HEK293 (cell line): Measurements from ENCODE around the gene PTRH1.

Experiments
- CTCF ChIA-PET: fragments of 350-600 bp; formaldehyde crosslinking; extraction: SDS; loops from one replicate; lab custom pipeline; 2021; ENCODE audit warnings: antibody characterized with exemption; lab: Yijun Ruan, JAX
- POLR2A ChIA-PET: fragments of 300-600 bp; formaldehyde crosslinking; extraction: SDS; loops from one replicate; lab custom pipeline; 2020; ENCODE audit warnings: antibody characterized with exemption, inconsistent platforms; lab: Yijun Ruan, JAX
- H3K27ac ChIP-seq: fragments of 200-500 bp; sonication (Bioruptor generic); 2 replicates; pipeline ENCODE4 v1.5.1; 2014; ENCODE audit warnings: low read depth, low read length, control low read depth, inconsistent platforms; ENCODE audit errors: extremely low read depth
- H3K36me3 ChIP-seq, 2 experiments: fragments of 200-500 bp in 1 of 2; sonication (Bioruptor generic) in 1 of 2; 1 replicate in 1 of 2; 2 replicates in 1 of 2; pipeline ENCODE4 v1.5.1; 2014 to 2017; ENCODE audit warnings: inconsistent platforms in 2 of 2, low read length in 2 of 2; ENCODE audit not compliant: control insufficient read depth in 2 of 2, insufficient read depth in 1 of 2
- H3K4me1 ChIP-seq: fragments of 200-500 bp; sonication (Bioruptor generic); 2 replicates; pipeline ENCODE4 v1.5.1; 2014; ENCODE audit warnings: mild to moderate bottlenecking, low read length, inconsistent platforms; ENCODE audit not compliant: control insufficient read depth, insufficient read depth
- H3K4me3 ChIP-seq: 2 replicates; pipeline ENCODE4 v1.5.1; 2011; ENCODE audit warnings: low read depth, mild to moderate bottlenecking, control low read depth, low read length, moderate library complexity
- H3K9me3 ChIP-seq: fragments of 200-500 bp; sonication (Bioruptor generic); 2 replicates; pipeline ENCODE4 v1.5.1; 2014; ENCODE audit warnings: low read depth, low read length, inconsistent platforms; ENCODE audit not compliant: control insufficient read depth, insufficient read depth
- FEZF1 ChIP-seq: fragments of 450-650 bp; formaldehyde crosslinking; IDR thresholded peaks from 2 replicates; pipeline ENCODE4 v1.5.1; 2016; ENCODE audit warnings: missing biosample characterization, missing genetic modification characterization
- GLI4 ChIP-seq: fragments of 450-650 bp; formaldehyde crosslinking; IDR thresholded peaks from 2 replicates; pipeline ENCODE4 v1.5.1; 2016; ENCODE audit warnings: missing biosample characterization, missing genetic modification characterization
- HOXD13 ChIP-seq: sonication (generic); formaldehyde crosslinking; IDR thresholded peaks from 2 replicates; pipeline ENCODE4 v1.8.0; 2022; ENCODE audit warnings: missing genetic modification reagents, borderline replicate concordance
- KLF8 ChIP-seq: fragments of 450-650 bp; formaldehyde crosslinking; IDR thresholded peaks from 2 replicates; pipeline ENCODE4 v1.5.1; 2016; ENCODE audit warnings: missing biosample characterization, missing genetic modification characterization
- MZF1 ChIP-seq: fragments of 450-650 bp; formaldehyde crosslinking; IDR thresholded peaks from 2 replicates; pipeline ENCODE4 v1.5.1; 2017; ENCODE audit warnings: missing biosample characterization, missing genetic modification characterization, borderline replicate concordance
- SCRT1 ChIP-seq: fragments of 450-650 bp; formaldehyde crosslinking; IDR thresholded peaks from 2 replicates; pipeline ENCODE4 v1.5.1; 2016; ENCODE audit warnings: missing biosample characterization, missing genetic modification characterization, borderline replicate concordance
- TRIM28 ChIP-seq: IDR thresholded peaks from 2 replicates; pipeline ENCODE4 v1.6.1; 2011; ENCODE audit warnings: low read length, control low read depth, borderline replicate concordance
- ZBTB26 ChIP-seq: fragments of 450-650 bp; formaldehyde crosslinking; optimal IDR thresholded peaks from 2 replicates; pipeline ENCODE3; 2016; ENCODE audit warnings: missing biosample characterization, mild to moderate bottlenecking, missing genetic modification characterization
- ZBTB49 ChIP-seq: fragments of 450-650 bp; formaldehyde crosslinking; IDR thresholded peaks from 2 replicates; pipeline ENCODE4 v1.5.1; 2016; ENCODE audit warnings: missing biosample characterization, missing genetic modification characterization, low read depth
- ZBTB7A ChIP-seq: fragments of 450-650 bp; formaldehyde crosslinking; IDR thresholded peaks from 2 replicates; pipeline ENCODE4 v1.5.1; 2016; ENCODE audit warnings: low read depth, missing biosample characterization, missing genetic modification characterization
- ZFHX2 ChIP-seq: fragments of 450-650 bp; formaldehyde crosslinking; conservative IDR thresholded peaks from 2 replicates; pipeline ENCODE4 v1.5.1; 2016; ENCODE audit warnings: missing biosample characterization, missing genetic modification characterization
- ZNF169 ChIP-seq: fragments of 450-650 bp; formaldehyde crosslinking; IDR thresholded peaks from 2 replicates; pipeline ENCODE4 v1.5.1; 2016; ENCODE audit warnings: missing biosample characterization, missing genetic modification characterization
- ZNF239 ChIP-seq: fragments of 450-650 bp; formaldehyde crosslinking; IDR thresholded peaks from 2 replicates; pipeline ENCODE4 v1.5.1; 2016; ENCODE audit warnings: missing biosample characterization, missing genetic modification characterization
- ZNF26 ChIP-seq: fragments of 450-650 bp; formaldehyde crosslinking; IDR thresholded peaks from 2 replicates; pipeline ENCODE4 v1.5.1; 2016; ENCODE audit warnings: missing biosample characterization, missing genetic modification characterization
- ZNF341 ChIP-seq: fragments of 450-650 bp; formaldehyde crosslinking; IDR thresholded peaks from 2 replicates; pipeline ENCODE4; 2016; ENCODE audit warnings: low read depth, missing biosample characterization, missing genetic modification characterization
- ZNF391 ChIP-seq: fragments of 450-650 bp; formaldehyde crosslinking; IDR thresholded peaks from 2 replicates; pipeline ENCODE4 v1.5.1; 2016; ENCODE audit warnings: low read depth, missing biosample characterization, missing genetic modification characterization, borderline replicate concordance
- ZNF398 ChIP-seq: fragments of 450-650 bp; formaldehyde crosslinking; IDR thresholded peaks from 2 replicates; pipeline ENCODE4 v1.5.1; 2017; ENCODE audit warnings: missing biosample characterization, missing genetic modification characterization
- ZNF423 ChIP-seq: fragments of 450-650 bp; formaldehyde crosslinking; IDR thresholded peaks from 2 replicates; pipeline ENCODE4 v1.5.1; 2016; ENCODE audit warnings: missing biosample characterization, missing genetic modification characterization
- ZNF426 ChIP-seq: fragments of 450-650 bp; formaldehyde crosslinking; IDR thresholded peaks from 2 replicates; pipeline ENCODE4 v1.5.1; 2017; ENCODE audit warnings: missing biosample characterization, missing genetic modification characterization, mild to moderate bottlenecking, inconsistent platforms, moderate library complexity
- ZNF433 ChIP-seq: fragments of 450-650 bp; formaldehyde crosslinking; IDR thresholded peaks from 2 replicates; pipeline ENCODE4 v1.5.1; 2016; ENCODE audit warnings: missing biosample characterization, missing genetic modification characterization, low read depth
- ZNF600 ChIP-seq: fragments of 450-650 bp; formaldehyde crosslinking; IDR thresholded peaks from 2 replicates; pipeline ENCODE4 v1.5.1; 2016; ENCODE audit warnings: missing biosample characterization, missing genetic modification characterization
- ZNF645 ChIP-seq: fragments of 450-650 bp; formaldehyde crosslinking; IDR thresholded peaks from 2 replicates; pipeline ENCODE4; 2016; ENCODE audit warnings: missing biosample characterization, missing genetic modification characterization
- ZNF777 ChIP-seq: fragments of 450-650 bp; formaldehyde crosslinking; IDR thresholded peaks from 2 replicates; pipeline ENCODE4 v1.5.1; 2017; ENCODE audit warnings: missing biosample characterization, missing genetic modification characterization, borderline replicate concordance
- ZNF837 ChIP-seq: fragments of 450-650 bp; formaldehyde crosslinking; IDR thresholded peaks from 2 replicates; pipeline ENCODE4 v1.5.1; 2016; ENCODE audit warnings: missing biosample characterization, missing genetic modification characterization
- ZSCAN16 ChIP-seq: fragments of 450-650 bp; formaldehyde crosslinking; IDR thresholded peaks from 2 replicates; pipeline ENCODE4 v1.5.1; 2016; ENCODE audit warnings: missing biosample characterization, missing genetic modification characterization

PTRH1 gene

GRCh38 chr9:127716412-127716811, 949 bp upstream of the PTRH1 start:
- no peak for TF ChIP-seq ZNF391 (tag by site-specific recombination)
- TF ChIP-seq ZNF645, result no peak
- no peak for TF ChIP-seq ZBTB7A (tag by site-specific recombination)
- TF ChIP-seq ZBTB26 (tag by site-specific recombination), result no peak
- no peak for TF ChIP-seq ZBTB49 (tag by site-specific recombination)
- no peak for TF ChIP-seq TRIM28
- no peak for TF ChIP-seq KLF8 (tag by site-specific recombination)
- TF ChIP-seq ZNF433, result no peak
- no peak for TF ChIP-seq SCRT1 (tag by site-specific recombination)
- H3K9me3 ChIP-seq, result no peaks in the 10 kb centered on the region
- H3K4me3 ChIP-seq, result no peak overlapping the region
- CTCF ChIA-PET, result interaction anchor here (0.6 to 1.2 kb wide), 6 partner anchors 18 to 318 kb away, joined by 3 to 10 read pairs (median 4); partner anchors contain the start of gene TOR2A
- no peak overlapping the region for H3K27ac ChIP-seq
- H3K36me3 ChIP-seq, result no peaks in the 10 kb centered on the region
- no peaks in the 10 kb centered on the region for H3K4me1 ChIP-seq
- POLR2A ChIA-PET, result interaction anchor here (1.3 to 2.7 kb wide), 3 partner anchors 10 to 109 kb away, joined by 3 to 9 read pairs (median 8); partner anchors contain the start of genes CFAP157 and TOR2A

GRCh38 chr9:127714951-127715469, 453 bp downstream of the PTRH1 start:
- Histone ChIP-seq H3K9me3 (no peaks in the 10 kb centered on the region), H3K27ac (no peak overlapping the region; the same call in 1 of the 2 replicates), H3K4me3 (peak overlapping the region; percentile 79), H3K4me1 (no peaks in the 10 kb centered on the region), H3K36me3 (no peaks in the 10 kb centered on the region)
- ChIA-PET POLR2A (interaction anchor here (1.3 to 2.7 kb wide), 4 partner anchors 9 to 108 kb away, joined by 3 to 9 read pairs (median 6); partner anchors contain the start of genes CFAP157 and TOR2A), CTCF (interaction anchor here (0.6 to 1.6 kb wide), 3 partner anchors 20 to 206 kb away, joined by 3 to 10 read pairs (median 4); partner anchors contain the start of gene TOR2A)
- no peak for TF ChIP-seq ZNF341 (tag by site-specific recombination)
- no peak for TF ChIP-seq ZNF26 (tag by site-specific recombination)
- TF ChIP-seq ZNF423 (tag by site-specific recombination), result no peak
- no peak for TF ChIP-seq GLI4 (tag by site-specific recombination)
- peak; percentile 47 for TF ChIP-seq ZFHX2 (tag by site-specific recombination)
- TF ChIP-seq FEZF1 (tag by site-specific recombination), result no peak
- 0 out of 2 replicates have a peak, but pooled peaks have one; percentile 8 for TF ChIP-seq ZNF600 (tag by site-specific recombination)
- no peak for TF ChIP-seq ZNF837 (tag by site-specific recombination)
- no peak for TF ChIP-seq HOXD13 (CRISPR knock-in tag)
- TF ChIP-seq ZNF169, result no peak
- TF ChIP-seq ZBTB26 (tag by site-specific recombination), result peak; percentile 34
- no peak for TF ChIP-seq ZSCAN16
- no peak for TF ChIP-seq MZF1
- TF ChIP-seq ZNF777 (tag by site-specific recombination), result peak; percentile 57; the same call in 1 of the 2 replicates
- TF ChIP-seq ZNF426 (tag by site-specific recombination), result no peak
- TF ChIP-seq ZNF239 (tag by site-specific recombination), result no peak
- peak; percentile 5; the same call in 1 of the 2 replicates for TF ChIP-seq ZNF398 (tag by site-specific recombination)
